Measurements from ENCODE around the gene TMBIM1. TPM values are rescaled to one million over a fixed set of nuclear protein-coding genes. Genes with fewer than 3 reads are reported as not detected.
"Not testable (repeated sequence)": the region's sequence is repeated elsewhere in the genome, so short reads cannot be mapped to it uniquely, and the experiment has no call there.

Gene TMBIM1
- total RNA-seq, 1 donor from 2014 or later, result 90.2 TPM

- DNase-seq, result no peak
These were observed 820 bp downstream of the TMBIM1 start for GRCh38 chr2:218291318-218292047.

DNA sequence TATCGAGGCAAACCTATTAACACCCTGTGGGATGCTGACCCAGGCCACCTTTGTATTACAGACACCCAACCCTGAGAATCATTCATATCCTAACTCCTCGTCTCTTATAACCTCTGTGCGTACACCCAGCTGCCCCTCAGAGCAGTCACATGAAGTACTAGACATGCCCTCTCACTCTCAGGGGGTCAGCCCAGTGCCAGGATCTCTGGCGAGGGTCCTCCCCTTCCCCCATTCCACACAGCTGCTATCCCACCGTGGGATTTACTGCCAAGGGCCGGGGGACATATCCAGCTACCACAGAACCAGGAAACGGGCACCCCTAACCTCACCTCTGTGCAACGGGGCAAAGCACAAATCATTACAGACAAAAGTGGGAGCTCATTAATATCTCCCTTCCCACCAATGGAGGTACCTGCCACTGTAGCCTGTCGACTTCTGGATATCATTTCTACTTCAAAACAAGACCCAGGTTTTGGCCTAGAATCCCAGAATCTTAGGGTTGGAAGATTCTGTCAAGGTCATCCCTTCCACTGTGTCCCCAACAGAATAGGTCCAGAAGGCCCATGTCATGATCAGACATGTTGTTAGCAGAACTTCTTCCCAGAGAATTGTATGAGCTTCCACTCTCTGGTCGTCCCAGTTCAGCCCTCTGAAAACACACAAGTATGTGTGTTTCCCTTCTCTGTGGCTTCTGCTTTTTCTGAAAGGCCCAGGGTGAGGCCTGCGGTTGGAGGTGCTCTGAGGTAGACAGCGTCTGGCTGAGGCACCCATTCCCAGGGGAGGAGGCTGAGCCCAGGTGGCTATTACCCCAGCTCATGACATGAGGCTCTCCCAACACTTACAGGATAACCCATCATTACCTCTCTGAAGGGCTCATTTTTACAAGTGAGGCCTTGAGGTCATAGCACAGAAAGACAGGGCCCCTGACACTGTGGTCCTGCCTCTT is 1.7 kb downstream of the TMBIM1 start:
- DNase-seq, result no peak

DNA sequence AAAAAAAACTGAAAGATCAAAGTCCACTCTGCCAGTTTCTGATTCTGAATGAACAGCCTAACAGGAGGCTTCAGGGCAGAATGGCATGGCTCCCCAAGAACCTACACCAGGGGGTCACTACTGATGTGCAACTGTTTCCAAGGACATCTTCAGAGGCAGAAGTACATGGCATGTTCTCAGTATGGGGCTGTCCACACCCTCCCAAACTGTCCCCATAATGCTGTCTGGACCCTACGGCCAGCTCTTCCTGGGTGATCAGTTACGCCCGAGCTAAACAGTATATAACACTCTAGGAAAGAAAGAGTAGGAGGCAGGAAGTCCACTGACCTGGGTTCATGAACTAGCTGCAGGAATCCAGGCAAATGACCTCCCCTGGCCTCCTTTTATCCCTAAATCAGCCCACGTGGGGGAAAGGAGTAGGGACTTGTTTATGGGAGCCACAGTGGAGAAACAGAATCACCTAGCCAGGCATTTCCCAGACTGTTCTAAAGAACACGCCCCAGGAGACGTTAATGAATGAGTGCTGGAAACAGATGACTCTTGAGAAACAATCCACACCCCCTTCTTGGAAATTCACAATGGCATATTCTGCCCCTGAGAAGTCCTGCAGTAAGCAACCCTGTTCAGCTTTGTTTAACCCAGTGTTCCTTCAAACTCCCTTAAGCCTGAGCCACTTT is 2.5 kb downstream of the TMBIM1 start:
- peak; percentile 46 for DNase-seq

GRCh38 chr2:218286570-218287459 is 5.5 kb downstream of the TMBIM1 start:
- peak; percentile 94 for DNase-seq

DNA sequence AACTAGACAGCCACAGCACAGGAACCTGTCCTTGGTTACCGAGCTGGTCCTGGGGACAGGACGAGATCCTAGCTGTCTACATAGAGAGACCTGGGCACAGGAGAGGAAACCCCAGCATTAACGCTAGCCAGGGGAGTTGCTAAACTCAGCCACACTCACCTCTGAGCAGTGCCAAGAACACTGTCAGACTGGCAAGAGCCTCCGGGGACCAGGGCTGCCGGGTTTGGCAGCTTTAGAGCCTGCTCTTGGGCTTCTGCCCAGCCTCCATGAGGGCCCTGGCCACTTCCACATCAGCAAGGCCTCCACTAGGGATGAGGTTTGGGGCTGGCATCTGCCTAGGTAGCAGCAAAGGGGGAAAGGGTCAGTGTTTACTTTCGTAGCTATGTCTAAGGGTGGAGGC is 6.7 kb downstream of the TMBIM1 start:
- no peak for DNase-seq

- DNase-seq, result no peak
These were observed 8.0 kb downstream of the TMBIM1 start for GRCh38 chr2:218284106-218284811.

GRCh38 chr2:218282173-218282991 is 9.9 kb downstream of the TMBIM1 start:
- DNase-seq, result no peak

- no peak for DNase-seq
These were observed 10.9 kb downstream of the TMBIM1 start for GRCh38 chr2:218281449-218281848.

DNA sequence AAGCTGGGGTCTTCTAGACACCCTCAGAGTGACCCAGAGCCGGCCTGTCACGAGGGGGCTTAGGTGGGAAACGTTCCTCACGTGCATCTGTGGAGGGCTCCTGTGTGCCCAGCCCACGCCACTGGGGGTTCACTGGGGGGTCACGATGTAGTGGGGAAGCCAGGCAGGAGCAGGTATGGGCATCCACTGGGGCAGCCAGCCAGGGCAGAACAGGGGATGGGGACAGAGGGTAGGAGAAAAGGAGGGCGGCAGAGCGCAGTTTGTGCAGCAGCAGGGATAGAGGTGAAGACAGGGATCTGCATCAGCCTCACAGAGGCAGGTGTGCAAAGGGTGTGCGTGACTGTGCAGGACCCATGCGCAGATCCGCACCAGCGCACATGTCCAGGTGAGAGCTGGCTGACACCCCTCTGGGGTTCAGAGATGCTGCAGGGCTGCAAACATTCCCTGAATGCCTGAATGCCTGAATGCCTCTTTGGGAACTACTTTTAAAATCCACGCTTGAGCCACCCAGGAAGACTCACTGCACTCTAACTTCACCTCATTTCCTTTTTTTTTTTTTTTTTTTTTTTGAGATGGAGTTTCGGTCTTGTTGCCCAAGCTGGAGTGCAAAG is 11.9 kb downstream of the TMBIM1 start:
- no peak for DNase-seq

DNA sequence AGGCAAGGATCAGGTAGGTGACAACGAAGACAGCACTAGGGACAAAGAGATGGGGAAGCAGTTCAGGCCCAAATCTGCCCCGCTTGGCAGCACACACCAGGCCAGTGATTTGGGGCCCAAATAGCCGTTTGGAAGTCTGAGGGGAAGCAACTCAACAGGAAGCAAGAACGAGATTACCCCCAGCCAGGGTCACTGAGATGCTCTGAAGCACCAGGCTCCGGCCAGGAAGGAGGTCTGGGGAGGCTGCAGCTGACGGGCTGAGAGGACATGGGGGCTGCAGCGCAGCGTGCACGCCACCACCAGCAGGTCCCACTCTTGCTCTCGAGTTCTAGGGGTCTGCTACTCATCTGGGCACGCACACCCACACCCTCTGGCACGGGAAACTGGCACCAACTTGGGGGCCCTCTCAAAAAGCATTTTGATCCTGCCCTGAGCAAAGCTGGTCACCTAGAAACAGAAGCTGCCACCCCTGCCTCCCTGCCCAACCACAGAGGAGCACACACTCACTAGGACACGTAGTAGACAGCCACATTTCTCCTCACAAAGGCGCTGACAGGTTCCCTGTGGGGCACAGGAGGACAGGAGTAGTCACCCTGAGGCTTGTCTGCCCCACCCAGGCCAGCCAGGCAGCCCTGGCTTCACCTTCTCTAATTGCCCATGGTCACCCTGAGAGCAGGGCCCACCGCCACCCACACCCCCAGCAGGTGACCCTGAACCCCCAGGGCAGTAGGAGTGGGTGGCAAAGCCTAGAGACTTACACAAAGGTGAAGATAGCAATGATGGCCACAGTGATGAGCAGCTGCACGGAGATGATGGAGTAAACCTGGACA is 13.6 kb downstream of the TMBIM1 start:
- no peak for DNase-seq

- DNase-seq, result no peak
These were observed 14.4 kb downstream of the TMBIM1 start for GRCh38 chr2:218277921-218278320.

GRCh38 chr2:218276986-218277755 is 15.1 kb downstream of the TMBIM1 start:
- DNase-seq, result no peak

GRCh38 chr2:218275371-218276072 is 16.8 kb downstream of the TMBIM1 start:
- no peak for DNase-seq

DNA sequence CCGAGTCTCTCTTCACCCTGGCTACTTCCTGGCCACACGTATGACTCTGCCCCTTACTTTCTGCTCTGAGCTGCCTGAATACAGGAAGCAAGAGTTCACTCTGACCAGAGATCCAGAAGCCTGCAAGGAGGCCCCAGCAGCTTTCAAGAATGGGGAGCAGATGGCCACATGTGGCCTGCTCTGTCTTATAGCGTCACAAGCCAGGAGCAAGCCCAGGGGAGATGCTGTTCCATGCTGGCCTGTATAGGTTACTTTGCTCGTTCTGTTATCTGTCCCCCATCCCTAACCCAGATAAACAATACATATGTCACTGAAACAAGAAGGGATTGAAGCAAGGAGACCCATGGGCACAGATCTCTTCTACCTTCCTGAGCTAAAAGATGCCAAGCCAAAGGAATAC is 17.7 kb downstream of the TMBIM1 start:
- DNase-seq, result no peak

- DNase-seq, result no peak
These were observed 18.4 kb downstream of the TMBIM1 start for GRCh38 chr2:218273908-218274249.

DNA sequence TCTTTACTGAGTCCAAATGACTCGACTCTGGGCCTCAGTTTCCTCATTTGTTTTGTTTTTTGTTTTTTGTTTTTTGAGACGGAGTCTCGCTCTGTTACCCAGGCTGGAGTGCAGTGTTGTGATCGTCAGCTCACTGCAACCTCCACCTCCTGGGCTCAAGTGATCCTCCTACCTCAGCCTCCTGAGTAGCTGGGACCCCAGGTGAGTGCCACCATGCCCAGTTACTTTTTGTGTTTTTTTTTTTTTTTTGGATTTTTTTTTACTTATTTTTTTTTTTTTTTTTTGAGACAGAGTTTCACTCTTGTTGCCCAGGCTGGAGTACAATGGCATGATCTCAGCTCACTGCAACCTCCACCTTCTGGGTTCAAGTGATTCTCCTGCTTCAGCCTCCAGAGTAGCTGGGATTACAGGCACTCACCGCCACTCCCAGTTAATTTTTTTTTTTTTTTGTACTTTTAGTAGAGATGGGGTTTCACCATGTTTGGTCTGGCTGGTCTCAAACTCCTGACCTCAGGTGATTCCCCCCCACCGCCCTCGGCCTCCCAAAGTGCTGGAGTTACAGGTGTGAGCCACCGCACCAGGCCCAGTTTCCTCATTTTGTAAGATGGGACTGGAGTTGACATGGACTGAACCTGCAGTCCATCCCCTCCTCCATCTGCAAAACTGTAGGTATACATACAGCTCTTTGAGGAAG is 18.9 kb downstream of the TMBIM1 start:
- DNase-seq, result not testable (repeated sequence)
